Liver (tissue), 3 donors: ENCODE results near the gene NRAS.

Experiments used
- ATF3 ChIP-seq: IDR thresholded peaks from 2 replicates; pipeline ENCODE4 v1.6.1; 2016; ENCODE audit warnings: antibody characterized with exemption
- CTCF ChIP-seq: fragments of 150-350 bp; IDR thresholded peaks from 2 replicates; pipeline ENCODE4 v1.5.1; 2017; ENCODE audit warnings: improper control_type of control experiment, low read depth, low read length; ENCODE audit not compliant: missing input control
- EGR1 ChIP-seq, 2 donors: IDR thresholded peaks; 2 replicates each; pipeline ENCODE4 v1.6.1; 2016 to 2018; ENCODE audit warnings: antibody characterized with exemption in 2 of 2, low read depth in 2 of 2
- FOXA2 ChIP-seq: IDR thresholded peaks from 2 replicates; pipeline ENCODE4 v1.6.1; 2016; ENCODE audit warnings: antibody characterized with exemption
- GABPA ChIP-seq, 2 donors: IDR thresholded peaks in 1 of 2; conservative IDR thresholded peaks in 1 of 2; 2 replicates each; pipeline ENCODE4 v1.6.1; 2016; ENCODE audit warnings: antibody characterized with exemption in 2 of 2, mild to moderate bottlenecking in 1 of 2, moderate library complexity in 1 of 2
- JUND ChIP-seq, 2 donors: IDR thresholded peaks; 2 replicates each; pipeline ENCODE4 v1.6.1; 2016; ENCODE audit warnings: antibody characterized with exemption in 2 of 2
- MAX ChIP-seq: IDR thresholded peaks from 2 replicates; pipeline ENCODE4 v1.6.1; 2016; ENCODE audit warnings: antibody characterized with exemption
- NR2F2 ChIP-seq: IDR thresholded peaks from 2 replicates; pipeline ENCODE4 v1.6.1; 2016; ENCODE audit warnings: antibody characterized with exemption
- RAD21 ChIP-seq, 2 donors: IDR thresholded peaks; 2 replicates each; pipeline ENCODE4 v1.6.1; 2016; ENCODE audit warnings: antibody characterized with exemption in 2 of 2, mild to moderate bottlenecking in 2 of 2
- REST ChIP-seq: IDR thresholded peaks from 2 replicates; pipeline ENCODE4 v1.6.1; 2016; ENCODE audit warnings: antibody characterized with exemption, mild to moderate bottlenecking
- RXRA ChIP-seq, 2 donors: IDR thresholded peaks; 2 replicates each; pipeline ENCODE4 v1.6.1; 2017 to 2018; ENCODE audit warnings: antibody characterized with exemption in 2 of 2, mild to moderate bottlenecking in 1 of 2
- TAF1 ChIP-seq: conservative IDR thresholded peaks from 2 replicates; pipeline ENCODE4 v1.6.1; 2016; ENCODE audit warnings: antibody characterized with exemption, mild to moderate bottlenecking
- YY1 ChIP-seq: IDR thresholded peaks from 2 replicates; pipeline ENCODE4 v1.6.1; 2016; ENCODE audit warnings: antibody characterized with exemption, mild to moderate bottlenecking
- donor health status: healthy.
- donor health status: healthy.

- TF ChIP-seq NR2F2 (no peak), CTCF (no peak), GABPA (IDR thresholded peaks at IDR 0.05 in 1 of 2, conservative IDR thresholded peaks at IDR 0.05 in 1 of 2) (no peak), RAD21 (IDR thresholded peaks at IDR 0.05) (no peak), MAX (no peak), JUND (IDR thresholded peaks at IDR 0.05) (no peak), RXRA (IDR thresholded peaks at IDR 0.05) (no peak), REST (no peak), TAF1 (no peak), EGR1 (IDR thresholded peaks at IDR 0.05; ENCODE audit: low read depth in 2 of 2) (no peak), YY1 (peak; percentile 19), FOXA2 (no peak), ATF3 (no peak)
Observed at GRCh38 chr1:114668784-114669561, 47.6 kb downstream of the NRAS start.
